HG03139 (cell line): Measurements from ENCODE around the gene ADCY4.

Experiments
- ATAC-seq: cut with Tn5 transposase; IDR thresholded peaks from one replicate; pipeline ENCODE4 v1.9.1; 2021; ENCODE audit not compliant: unreplicated experiment

Gene ADCY4

DNA sequence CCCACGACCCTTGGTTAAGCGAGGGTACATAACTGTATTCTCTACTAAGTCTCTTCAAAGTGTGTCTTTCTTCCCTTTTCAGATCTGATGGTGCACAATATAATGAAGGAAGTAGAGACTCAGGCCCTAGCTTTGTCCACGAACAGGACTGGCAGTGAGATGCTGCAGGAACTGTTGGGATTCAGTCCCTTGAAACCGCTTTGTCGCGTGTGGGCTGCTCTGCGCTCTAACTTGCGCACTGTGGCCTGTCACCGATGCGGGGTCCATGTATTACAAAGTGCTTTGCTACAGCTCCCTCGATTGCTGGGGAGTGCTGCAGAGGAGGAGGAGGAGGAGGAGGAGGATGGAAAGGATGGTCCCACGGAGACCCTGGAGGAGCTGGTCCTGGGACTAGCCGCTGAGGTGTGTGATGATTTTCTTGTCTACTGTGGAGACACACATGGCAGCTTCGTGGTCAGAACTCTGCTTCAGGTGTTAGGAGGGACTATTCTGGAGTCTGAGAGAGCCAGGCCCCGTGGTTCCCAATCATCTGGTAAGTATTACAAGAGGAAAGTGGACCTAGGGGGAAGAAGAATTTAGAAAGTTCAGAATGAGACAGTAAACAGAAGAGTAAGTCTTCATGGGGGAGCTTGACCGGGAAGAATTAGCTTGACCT, 34.4 kb downstream of the ADCY4 start:
- ATAC-seq: no peak

DNA sequence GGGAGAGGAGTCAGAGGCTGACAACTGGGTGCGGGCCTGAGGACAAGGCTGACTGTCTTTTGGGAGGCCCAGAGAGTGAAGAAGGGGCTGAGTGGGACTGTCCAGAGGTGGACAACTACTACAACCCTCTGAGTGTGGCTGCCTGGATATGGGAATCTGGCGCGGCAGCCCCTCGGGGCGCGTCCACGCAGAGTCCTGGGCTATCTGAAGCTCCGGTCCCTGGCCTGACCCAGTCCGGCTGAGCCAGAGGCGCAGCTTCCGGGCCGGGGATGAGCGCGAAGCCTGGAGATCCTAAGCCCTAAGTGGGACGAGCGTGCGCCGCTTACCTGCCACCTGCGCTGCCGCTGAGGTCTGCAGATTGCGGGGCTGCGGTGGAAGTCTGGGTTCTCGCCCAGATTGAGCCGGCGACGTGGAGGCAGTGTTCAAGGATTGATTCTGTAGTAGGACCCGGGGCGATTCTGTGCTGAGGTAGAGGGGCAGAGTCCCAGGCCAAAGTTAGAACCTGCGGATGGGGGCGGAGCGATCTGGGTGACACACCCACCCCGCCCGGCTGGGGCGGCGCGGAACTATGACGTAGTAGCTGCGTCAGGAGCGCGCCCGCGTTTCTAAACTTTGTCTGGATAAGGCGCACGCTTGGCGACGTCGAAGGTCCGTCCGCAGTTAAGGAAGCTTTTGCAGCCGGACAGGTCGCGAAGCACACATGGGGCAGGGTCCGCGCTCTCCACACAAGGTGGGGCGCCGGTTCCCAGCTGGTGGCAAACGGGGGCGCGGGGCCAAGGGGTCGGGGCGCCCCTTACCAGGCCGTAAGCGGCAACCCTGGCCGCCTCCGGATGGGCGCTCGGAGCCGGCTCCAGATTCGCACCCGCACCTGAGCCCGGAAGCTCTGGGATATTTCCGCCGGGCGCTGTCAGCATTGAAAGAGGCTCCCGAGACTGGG, 35.3 kb downstream of the ADCY4 start, which contains the start of the genes DHRS1 and NOP9:
DHRS1 (minus strand) TSS at position 526 of the 937 bp plus-strand sequence. CDS start 674 bp downstream, outside the sequence.
NOP9 (plus strand) TSS at position 596 of the 937 bp plus-strand sequence; CDS start at position 701, 105 bp downstream.
- ATAC-seq: peak; percentile 46

- no peak for ATAC-seq
Measured at GRCh38 chr14:24298892-24299254, 36.0 kb downstream of the ADCY4 start.

DNA sequence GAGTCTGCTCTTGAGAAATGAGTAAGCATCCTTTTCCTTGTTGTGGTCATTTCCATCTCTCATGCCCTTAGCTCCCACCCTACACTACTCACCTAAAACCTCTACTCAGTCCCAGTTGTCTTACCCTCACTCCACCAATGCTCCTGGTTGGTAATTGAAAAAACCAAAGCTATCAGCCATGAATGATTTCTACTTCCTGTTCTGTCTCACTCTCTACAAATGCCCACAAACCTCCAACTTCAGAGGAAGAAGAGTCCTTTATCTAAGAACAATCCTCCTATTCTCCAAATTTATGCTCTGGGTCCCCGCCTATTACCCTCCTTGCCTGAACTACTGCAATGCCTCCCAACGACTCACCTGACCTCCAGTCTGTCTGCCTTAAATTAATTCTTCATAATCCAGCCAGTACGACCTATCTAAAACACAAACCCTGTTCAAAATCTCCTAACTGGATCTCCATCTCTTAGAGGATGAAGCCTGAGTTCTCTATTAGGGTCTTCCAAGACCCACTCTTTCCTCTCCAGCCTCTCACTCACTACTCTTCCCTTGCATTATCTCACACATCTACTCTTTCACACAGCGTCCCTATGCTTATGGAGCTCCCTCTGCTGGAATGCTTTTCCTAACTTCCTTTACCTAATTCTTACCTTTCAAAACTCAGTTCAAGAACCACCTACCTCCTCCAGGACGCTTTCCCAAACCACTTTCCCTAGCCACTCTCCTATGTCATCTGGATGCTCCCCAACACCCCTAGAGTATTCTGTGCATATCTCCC, 37.5 kb downstream of the ADCY4 start:
- ATAC-seq: peak; percentile 22

DNA sequence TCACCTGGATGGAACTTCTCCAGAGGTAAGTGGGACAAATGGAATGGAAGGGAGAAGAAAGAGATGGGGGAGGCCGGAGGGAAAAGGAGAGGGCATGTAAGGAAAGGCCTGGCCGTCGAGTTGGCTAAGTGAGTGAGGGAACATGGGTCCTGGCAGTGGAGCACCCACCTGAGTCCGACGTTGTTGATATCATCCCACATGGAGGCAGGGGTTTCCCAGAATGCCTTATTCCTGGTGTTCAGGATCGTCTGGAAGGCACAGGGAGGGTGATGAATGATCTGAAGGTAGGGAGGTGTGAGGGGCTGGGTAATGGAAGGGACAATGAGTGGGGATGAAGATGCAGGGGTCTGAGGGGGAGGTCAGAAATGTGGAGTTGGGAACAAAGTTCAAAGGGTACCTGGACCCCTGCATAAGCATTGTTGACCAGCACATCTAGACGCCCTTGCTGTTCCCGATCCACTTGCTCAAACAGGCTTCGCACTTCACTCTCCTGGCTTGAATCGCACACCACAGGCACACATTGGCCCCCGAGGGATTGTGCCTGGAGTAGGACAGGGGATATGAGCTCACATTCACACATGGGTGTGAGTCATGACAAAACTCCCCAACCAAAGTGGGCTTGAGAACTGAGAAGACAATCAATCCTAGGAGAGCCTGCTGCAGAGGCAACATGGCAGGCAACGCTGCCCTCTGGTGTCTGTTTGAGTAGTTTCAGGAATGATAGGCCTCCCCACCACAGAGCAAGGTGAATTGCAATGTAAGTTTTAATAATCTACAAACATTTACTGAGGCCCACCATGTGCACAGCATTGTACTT, 38.3 kb downstream of the ADCY4 start:
- ATAC-seq: peak; percentile 51

- no peak for ATAC-seq
Measured at GRCh38 chr14:24293525-24293924, 41.3 kb downstream of the ADCY4 start.

DNA sequence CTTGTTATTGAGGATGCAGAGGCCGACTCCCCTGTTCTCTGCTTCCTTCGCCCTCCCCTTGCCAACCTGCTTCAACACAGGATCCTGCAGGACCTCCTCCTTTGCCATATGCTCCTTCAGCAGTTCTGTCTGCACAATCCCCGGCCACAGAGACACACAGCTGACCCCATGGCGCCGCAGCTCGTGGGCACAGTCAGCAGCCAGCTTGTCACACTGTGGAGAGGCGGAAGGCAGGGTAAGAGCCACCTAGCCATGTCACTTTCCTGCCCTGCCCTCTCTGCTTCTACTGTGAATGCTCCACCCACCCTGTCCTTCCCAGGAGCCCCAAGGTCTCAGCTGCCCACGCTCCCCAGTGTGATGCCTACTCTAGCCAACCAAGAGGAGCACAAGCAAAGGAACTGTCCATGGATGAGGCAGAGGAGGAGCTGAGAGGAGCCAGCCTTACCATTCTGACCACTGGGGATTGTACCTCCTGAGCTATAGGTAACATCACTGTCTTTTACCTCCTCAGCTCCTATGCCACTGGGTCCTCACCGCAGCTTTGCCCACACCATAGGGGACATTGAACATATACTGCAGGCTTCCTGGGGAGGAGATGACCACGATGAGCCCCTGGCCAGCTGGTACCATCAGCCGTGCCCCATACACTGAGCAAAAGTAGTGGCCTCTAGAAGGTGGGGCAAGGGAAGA, 42.6 kb downstream of the ADCY4 start:
- ATAC-seq: no peak

GRCh38 chr14:24291446-24292117, 43.3 kb downstream of the ADCY4 start:
- ATAC-seq: no peak

GRCh38 chr14:24290746-24291145, 44.1 kb downstream of the ADCY4 start:
- no peak for ATAC-seq

- ATAC-seq: no peak
Measured at GRCh38 chr14:24289649-24290280, 45.1 kb downstream of the ADCY4 start.

- no peak for ATAC-seq
Measured at GRCh38 chr14:24286996-24287395, 47.9 kb downstream of the ADCY4 start.

- ATAC-seq: no peak
Measured at GRCh38 chr14:24285351-24285750, 49.5 kb downstream of the ADCY4 start.

DNA sequence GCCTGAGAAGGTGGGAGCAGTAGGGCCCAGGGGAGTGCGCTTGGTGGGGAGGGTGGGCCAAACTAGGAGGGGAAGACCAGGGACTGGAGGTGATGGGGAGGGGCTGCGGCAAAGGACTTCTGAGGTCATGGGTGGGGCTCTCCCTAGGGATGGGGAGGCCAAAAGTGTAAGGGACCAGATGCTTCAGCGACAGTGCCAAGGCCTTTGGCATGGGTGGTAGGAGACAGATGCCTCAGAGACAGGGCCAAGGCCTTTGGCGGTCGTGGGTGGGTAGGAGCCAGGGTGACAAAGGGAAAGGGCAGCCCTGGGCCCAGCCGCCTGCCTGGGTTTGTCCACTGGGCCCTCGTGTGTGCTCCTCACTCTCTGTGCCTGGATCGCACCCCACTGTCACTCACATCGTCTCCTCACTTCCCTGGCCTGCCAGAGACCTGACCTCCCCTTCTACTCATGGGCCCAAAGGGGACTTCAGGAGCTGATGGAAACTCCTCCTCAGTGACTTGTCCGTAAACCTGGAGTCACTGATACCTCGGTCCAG, 50.3 kb downstream of the ADCY4 start:
- no peak for ATAC-seq

GRCh38 chr14:24283796-24284460, 50.9 kb downstream of the ADCY4 start:
- no peak for ATAC-seq

DNA sequence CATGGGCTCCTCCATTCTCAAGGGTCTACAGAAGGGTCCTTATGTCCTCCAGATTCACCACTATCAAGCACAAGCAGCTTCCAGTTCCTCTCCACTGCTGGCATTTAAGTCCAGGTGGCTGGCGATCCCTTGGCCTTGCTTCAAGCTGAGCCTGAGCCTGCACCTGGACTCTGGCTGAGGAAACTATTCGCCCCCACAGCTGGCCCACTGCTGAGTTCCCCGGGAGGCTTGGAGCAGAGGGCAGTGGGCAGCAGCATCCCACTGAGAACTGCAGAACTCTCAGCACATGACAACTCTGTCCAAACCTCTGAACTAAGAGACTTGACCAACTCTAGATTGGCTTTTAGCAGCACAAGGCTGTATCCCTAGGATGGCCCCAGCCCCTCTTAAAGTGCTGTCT, 52.1 kb downstream of the ADCY4 start:
- no peak for ATAC-seq

- no peak for ATAC-seq
Measured at GRCh38 chr14:24281636-24282035, 53.2 kb downstream of the ADCY4 start.

GRCh38 chr14:24280797-24281460, 53.9 kb downstream of the ADCY4 start:
- no peak for ATAC-seq
